Fibroblast of lung (primary cell): ENCODE data around the gene LDAH. TPM values are rescaled to one million over a fixed set of nuclear protein-coding genes. Genes with fewer than 3 reads are reported as not detected.
A peak's percentile ranks its signal among the peaks of the same experiment; 100 is the strongest.

Experiments
- DNase-seq, 2 donors: peaks; one replicate each; pipeline versions ENCODE4 v3.0.0 to v3.0.0-alpha.2; 2010; ENCODE audit warnings: low read depth in 2 of 2
- H2AFZ ChIP-seq: 2 replicates; pipeline ENCODE4 v1.5.1; 2012; ENCODE audit warnings: low read length, control low read depth, inconsistent platforms
- H3K27ac ChIP-seq: 2 replicates; pipeline ENCODE4 v1.5.1; 2011; ENCODE audit warnings: low read length, control low read depth; ENCODE audit not compliant: insufficient read depth
- H3K27me3 ChIP-seq: 2 replicates; pipeline ENCODE4 v1.5.1; 2011; ENCODE audit warnings: mild to moderate bottlenecking, low read length; ENCODE audit not compliant: control insufficient read depth, insufficient read depth
- H3K36me3 ChIP-seq: 2 replicates; pipeline ENCODE4 v1.5.1; 2011; ENCODE audit warnings: low read length; ENCODE audit not compliant: control insufficient read depth, insufficient read depth
- H3K4me1 ChIP-seq: 2 replicates; pipeline ENCODE4 v1.5.1; 2011; ENCODE audit warnings: low read length; ENCODE audit not compliant: control insufficient read depth, insufficient read depth; ENCODE audit errors: extremely low read depth
- H3K4me2 ChIP-seq: 2 replicates; pipeline ENCODE4 v1.5.1; 2011; ENCODE audit warnings: low read length, control low read depth; ENCODE audit not compliant: insufficient read depth; ENCODE audit errors: extremely low read depth
- H3K4me3 ChIP-seq, 4 experiments: fragments of 200-600 bp in 1 of 4; sonication (generic) in 1 of 4; replicated peaks in 1 of 4; 2 replicates each; pipeline ENCODE4 v1.5.1; 2011 to 2016; ENCODE audit warnings: low read length in 4 of 4, low read depth in 3 of 4, mild to moderate bottlenecking in 3 of 4, control low read depth in 2 of 4, inconsistent platforms in 1 of 4, mixed read lengths in 1 of 4; ENCODE audit not compliant: insufficient read depth in 1 of 4; ENCODE audit errors: control extremely low read depth in 1 of 4
- H3K79me2 ChIP-seq: 2 replicates; pipeline ENCODE4 v1.5.1; 2012; ENCODE audit warnings: mild to moderate bottlenecking, low read length, inconsistent platforms; ENCODE audit not compliant: control insufficient read depth, insufficient read depth
- H3K9ac ChIP-seq: 2 replicates; pipeline ENCODE4 v1.5.1; 2011; ENCODE audit warnings: mild to moderate bottlenecking, low read length, control low read depth; ENCODE audit not compliant: insufficient read depth
- H3K9me3 ChIP-seq: 2 replicates; pipeline ENCODE4 v1.5.1; 2012; ENCODE audit warnings: low read depth, low read length; ENCODE audit not compliant: control insufficient read depth, insufficient read depth
- H4K20me1 ChIP-seq: 2 replicates; pipeline ENCODE4 v1.5.1; 2011; ENCODE audit warnings: low read length; ENCODE audit not compliant: control insufficient read depth, insufficient read depth; ENCODE audit errors: extremely low read depth
- CTCF ChIP-seq, 2 donors: IDR thresholded peaks in 1 of 2; conservative IDR thresholded peaks in 1 of 2; 1 replicate in 1 of 2; 2 replicates in 1 of 2; pipeline ENCODE4 v1.5.1; 2011 to 2012; ENCODE audit warnings: low read length in 2 of 2, control low read depth in 1 of 2, inconsistent platforms in 1 of 2, low read depth in 1 of 2, mild to moderate bottlenecking in 1 of 2
- EZH2 ChIP-seq: IDR thresholded peaks from 2 replicates; pipeline ENCODE4 v1.5.1; 2012; ENCODE audit warnings: low read length, control low read depth, mild to moderate bottlenecking; ENCODE audit errors: missing control alignments
- polyA plus RNA-seq, 2 donors: library from polyadenylated mRNA; depleted of rRNA in 1 of 2; stranded (reverse) in 1 of 2; unstranded in 1 of 2; fragments of >200 nt; gene quantifications; 2 replicates each; pipeline ENCODE4 v1.2.1, GENCODE V29; 2011 to 2012; ENCODE audit warnings: missing spikeins in 1 of 2
- total RNA-seq: library from RNA; depleted of rRNA; stranded (reverse); fragments of >200 nt; gene quantifications from 2 replicates; pipeline ENCODE4 v1.2.1, GENCODE V29; 2014

LDAH gene
- total and polyA plus RNA-seq, 2 donors (not counting 1 experiment from before 2014, with no cell fraction given) = 20.5 to 22.8 TPM

- Histone ChIP-seq H3K9me3 (no peaks in the 10 kb centered on the region), H3K4me2 (no peak overlapping the region), H3K79me2 (no peaks in the 10 kb centered on the region), H3K9ac (no peak overlapping the region), H3K4me1 (peaks cover 7% of the 10 kb centered on the region), H3K36me3 (no peaks in the 10 kb centered on the region), H2AFZ (no peak overlapping the region), H4K20me1 (no peaks in the 10 kb centered on the region), H3K4me3 (no peak overlapping the region), H3K27me3 (peaks cover 58% of the 10 kb centered on the region), H3K27ac (no peak overlapping the region)
- TF ChIP-seq EZH2 (peak; percentile 70), CTCF (conservative IDR thresholded peaks at IDR 0.05 in 1 of 2, IDR thresholded peaks at IDR 0.05 in 1 of 2; ENCODE audit: low read depth in 1 of 2, low read length in 2 of 2) (no peak)
- no peak for DNase-seq
Measured at GRCh38 chr2:20671736-20672080, 151.2 kb downstream of the LDAH start.

DNA sequence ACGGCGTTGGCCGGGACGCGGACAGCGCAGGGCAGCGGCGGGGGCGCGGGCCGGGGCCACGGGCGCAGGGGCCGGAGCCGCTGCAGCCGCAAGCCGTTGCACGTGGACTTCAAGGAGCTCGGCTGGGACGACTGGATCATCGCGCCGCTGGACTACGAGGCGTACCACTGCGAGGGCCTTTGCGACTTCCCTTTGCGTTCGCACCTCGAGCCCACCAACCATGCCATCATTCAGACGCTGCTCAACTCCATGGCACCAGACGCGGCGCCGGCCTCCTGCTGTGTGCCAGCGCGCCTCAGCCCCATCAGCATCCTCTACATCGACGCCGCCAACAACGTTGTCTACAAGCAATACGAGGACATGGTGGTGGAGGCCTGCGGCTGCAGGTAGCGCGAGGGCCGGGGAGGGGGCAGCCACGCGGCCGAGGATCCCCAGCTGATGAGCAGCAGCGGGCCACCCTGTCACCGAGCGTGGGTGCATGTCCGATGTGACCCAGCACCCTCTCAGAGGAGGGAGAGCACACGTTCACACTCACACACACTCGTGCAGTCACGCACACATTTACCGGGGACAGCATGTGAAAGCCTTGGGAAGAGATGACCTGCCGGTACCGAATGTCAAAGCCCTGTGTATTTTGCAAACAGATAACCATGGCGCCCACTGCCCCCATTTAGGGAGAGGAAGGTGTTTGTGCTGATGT, 151.7 kb downstream of the LDAH start:
- TF ChIP-seq EZH2 (peak; percentile 97), CTCF (conservative IDR thresholded peaks at IDR 0.05 in 1 of 2, IDR thresholded peaks at IDR 0.05 in 1 of 2; ENCODE audit: low read depth in 1 of 2, low read length in 2 of 2) (no peak)
- no peak overlapping the region for H3K9ac ChIP-seq
- H3K4me2 ChIP-seq = no peak overlapping the region
- H2AFZ ChIP-seq = no peak overlapping the region
- no peak overlapping the region for H3K27ac ChIP-seq
- H3K4me1 ChIP-seq = peaks cover 7% of the 10 kb centered on the region
- H3K79me2 ChIP-seq = no peaks in the 10 kb centered on the region
- peaks cover 62% of the 10 kb centered on the region for H3K27me3 ChIP-seq
- H3K36me3 ChIP-seq = no peaks in the 10 kb centered on the region
- no peaks in the 10 kb centered on the region for H3K9me3 ChIP-seq
- H3K4me3 ChIP-seq = no peak overlapping the region
- H4K20me1 ChIP-seq = no peaks in the 10 kb centered on the region
- no peak for DNase-seq

- H3K27me3 ChIP-seq = peaks cover 69% of the 10 kb centered on the region
- H3K9me3 ChIP-seq = no peaks in the 10 kb centered on the region
- peaks cover 6% of the 10 kb centered on the region for H3K4me1 ChIP-seq
- no peaks in the 10 kb centered on the region for H3K36me3 ChIP-seq
- H3K4me3 ChIP-seq = no peak overlapping the region
- no peaks in the 10 kb centered on the region for H3K79me2 ChIP-seq
- no peak overlapping the region for H3K27ac ChIP-seq
- TF ChIP-seq CTCF (conservative IDR thresholded peaks at IDR 0.05 in 1 of 2, IDR thresholded peaks at IDR 0.05 in 1 of 2; ENCODE audit: low read depth in 1 of 2, low read length in 2 of 2) (no peak), EZH2 (peak; percentile 97)
- H2AFZ ChIP-seq = no peak overlapping the region
- peak in 1 of 2 donors; percentile 19 for DNase-seq
- H3K4me2 ChIP-seq = no peak overlapping the region
- H3K9ac ChIP-seq = no peak overlapping the region
- H4K20me1 ChIP-seq = no peaks in the 10 kb centered on the region
Measured at GRCh38 chr2:20670315-20671035, 152.4 kb downstream of the LDAH start.
